GM23338 (cell line): Measurements from ENCODE around the gene LTBP2. TPM values are rescaled to one million over a fixed set of nuclear protein-coding genes. Genes with fewer than 3 reads are reported as not detected.

Experiments used
- ATAC-seq: fragments of 200-7000 bp; cut with Tn5 transposase; 3 replicates; pipeline ENCODE4 v1.9.1; 2020
- DNase-seq: peaks from one replicate; pipeline ENCODE4 v3.0.0-alpha.2; 2015; ENCODE audit warnings: low spot score
- H2AFZ ChIP-seq: fragments of 200-600 bp; sonication (generic); 2 replicates; pipeline ENCODE4 v1.8.0; 2016; ENCODE audit warnings: antibody characterized with exemption, mild to moderate bottlenecking, moderate library complexity
- H3F3A ChIP-seq: fragments of 200-600 bp; sonication (generic); replicated peaks from 2 replicates; pipeline ENCODE4 v1.8.0; 2017; ENCODE audit warnings: antibody characterized with exemption, mixed run types, low read depth
- H3K27ac ChIP-seq: fragments of 200-600 bp; sonication (generic); 2 replicates; pipeline ENCODE4 v1.6.1; 2016; ENCODE audit warnings: low read depth
- H3K27me3 ChIP-seq: fragments of 200-600 bp; sonication (generic); 2 replicates; pipeline ENCODE4 v1.8.0; 2016; ENCODE audit warnings: mild to moderate bottlenecking, mixed run types, moderate library complexity; ENCODE audit not compliant: insufficient read depth
- H3K36me3 ChIP-seq: fragments of 200-600 bp; sonication (generic); 2 replicates; pipeline ENCODE4 v1.8.0; 2016; ENCODE audit warnings: mild to moderate bottlenecking; ENCODE audit not compliant: insufficient read depth
- H3K4me1 ChIP-seq: fragments of 200-600 bp; sonication (generic); 2 replicates; pipeline ENCODE4 v1.8.0; 2016; ENCODE audit warnings: mild to moderate bottlenecking, moderate library complexity; ENCODE audit not compliant: insufficient read depth
- H3K4me2 ChIP-seq: fragments of 200-600 bp; sonication (generic); 2 replicates; pipeline ENCODE4 v1.7.1; 2017; ENCODE audit warnings: mixed run types
- H3K4me3 ChIP-seq: fragments of 200-600 bp; sonication (generic); 2 replicates; pipeline ENCODE4 v1.6.1; 2016; ENCODE audit warnings: mixed run types
- H3K79me2 ChIP-seq: fragments of 200-600 bp; sonication (generic); replicated peaks from 2 replicates; pipeline ENCODE4 v1.8.0; 2017; ENCODE audit warnings: mild to moderate bottlenecking; ENCODE audit not compliant: insufficient read depth
- H3K9me2 ChIP-seq: fragments of 200-600 bp; sonication (generic); 2 replicates; pipeline ENCODE4 v1.8.0; 2017; ENCODE audit not compliant: insufficient read depth
- H4K20me1 ChIP-seq: fragments of 200-600 bp; sonication (generic); replicated peaks from 2 replicates; pipeline ENCODE4 v1.8.0; 2017; ENCODE audit warnings: mild to moderate bottlenecking; ENCODE audit not compliant: insufficient read depth
- H3K27ac Mint-ChIP-seq: 2 replicates; pipeline ENCODE4 v1.8.0; 2020; ENCODE audit warnings: inconsistent platforms, mild to moderate bottlenecking, moderate library complexity, mixed read lengths
- H3K27me3 Mint-ChIP-seq: 3 replicates; pipeline ENCODE4 v1.8.0; 2022; ENCODE audit warnings: low read depth, mild to moderate bottlenecking, moderate library complexity, mixed read lengths, inconsistent platforms; ENCODE audit not compliant: insufficient read depth, poor library complexity
- H3K36me3 Mint-ChIP-seq: 3 replicates; pipeline ENCODE4 v1.8.0; 2021; ENCODE audit warnings: low read depth, mild to moderate bottlenecking, inconsistent platforms, moderate library complexity, mixed read lengths
- H3K4me1 Mint-ChIP-seq: 3 replicates; pipeline ENCODE4 v1.8.0; 2020; ENCODE audit warnings: mild to moderate bottlenecking, inconsistent platforms, mixed read lengths
- H3K4me3 Mint-ChIP-seq: 3 replicates; pipeline ENCODE4 v1.8.0; 2021; ENCODE audit warnings: moderate library complexity, mild to moderate bottlenecking, inconsistent platforms, mixed read lengths
- H3K9me3 Mint-ChIP-seq: 3 replicates; pipeline ENCODE4 v1.8.0; 2020; ENCODE audit warnings: moderate library complexity, mild to moderate bottlenecking, inconsistent platforms, mixed read lengths
- CREB1 ChIP-seq: fragments of 250-450 bp; sonication (Bioruptor Pico); IDR thresholded peaks from 2 replicates; pipeline ENCODE4 v1.5.0; 2020; ENCODE audit warnings: low read depth, mild to moderate bottlenecking, moderate library complexity
- ETS1 ChIP-seq: IDR thresholded peaks from 2 replicates; pipeline ENCODE4 v1.6.1; 2016; ENCODE audit warnings: antibody characterized with exemption
- EZH2 ChIP-seq: fragments of 200-600 bp; sonication (generic); IDR thresholded peaks from one replicate; pipeline ENCODE4 v1.8.0; 2017; ENCODE audit warnings: antibody characterized with exemption, mild to moderate bottlenecking, low read depth; ENCODE audit not compliant: unreplicated experiment
- JUNB ChIP-seq: IDR thresholded peaks from one replicate; pipeline ENCODE4 v1.6.1; 2016; ENCODE audit warnings: antibody characterized with exemption; ENCODE audit not compliant: unreplicated experiment
- NANOG ChIP-seq: IDR thresholded peaks from 2 replicates; pipeline ENCODE4 v1.6.1; 2016; ENCODE audit warnings: antibody characterized with exemption, borderline replicate concordance
- REST ChIP-seq: IDR thresholded peaks from one replicate; pipeline ENCODE4 v1.6.1; 2018; ENCODE audit warnings: antibody characterized with exemption; ENCODE audit not compliant: unreplicated experiment
- STAT1 ChIP-seq: IDR thresholded peaks from one replicate; pipeline ENCODE4 v1.6.1; 2016; ENCODE audit warnings: antibody characterized with exemption; ENCODE audit not compliant: unreplicated experiment
- ZNF114 ChIP-seq: fragments of 250-450 bp; sonication (Bioruptor Pico); IDR thresholded peaks from 2 replicates; pipeline ENCODE4 v1.5.0; 2020; ENCODE audit warnings: mild to moderate bottlenecking, moderate library complexity
- ZNF462 ChIP-seq: fragments of 250-450 bp; sonication (Bioruptor Pico); IDR thresholded peaks from 2 replicates; pipeline ENCODE4 v1.5.0; 2020; ENCODE audit warnings: mild to moderate bottlenecking, moderate library complexity
- polyA plus RNA-seq: library from polyadenylated mRNA; unstranded; fragments of >200 nt; fragmentation: Nextera tagmentation; extraction: Ambion mirVana; gene quantifications from 2 replicates; pipeline ENCODE4 v1.2.1, GENCODE V29; 2016
- total RNA-seq: library from RNA; depleted of rRNA; stranded (reverse); fragments of >200 nt; shearing (Covaris generic); gene quantifications from 2 replicates; pipeline ENCODE4 v1.2.3, GENCODE V29; 2014

Gene LTBP2
- total and polyA plus RNA-seq, 2 experiments from 2014 or later: 0.27 to 0.49 TPM

- H3K4me1 ChIP-seq: no peaks in the 10 kb centered on the region
- H3K36me3 ChIP-seq: peaks cover 3% of the 10 kb centered on the region; the same call in 1 of the 2 replicates
- H3F3A ChIP-seq: no peaks in the 10 kb centered on the region
- TF ChIP-seq ZNF462 (CRISPR knock-in tag) (no peak), ETS1 (no peak), ZNF114 (CRISPR knock-in tag) (no peak), REST (no peak), STAT1 (no peak), JUNB (no peak), EZH2 (no peak), NANOG (no peak), CREB1 (no peak)
- H3K4me2 ChIP-seq: no peak overlapping the region
- no peak overlapping the region for H3K27ac ChIP-seq
- no peaks in the 10 kb centered on the region for H3K9me2 ChIP-seq
- no peaks in the 10 kb centered on the region for H3K27me3 ChIP-seq
- H3K27ac Mint-ChIP-seq: no peak overlapping the region
- no peaks in the 10 kb centered on the region for H3K9me3 Mint-ChIP-seq
- no peaks in the 10 kb centered on the region for H3K79me2 ChIP-seq
- ATAC-seq (no peak), DNase-seq (no peak)
- H3K4me3 ChIP-seq: no peak overlapping the region
- H2AFZ ChIP-seq: no peak overlapping the region
- no peaks in the 10 kb centered on the region; the same call in 1 of the 2 replicates for H4K20me1 ChIP-seq
- no peak overlapping the region for H3K4me3 Mint-ChIP-seq
- peaks cover 3% of the 10 kb centered on the region for H3K27me3 Mint-ChIP-seq
- peaks cover 1% of the 10 kb centered on the region; the same call in 2 of the 3 replicates for H3K4me1 Mint-ChIP-seq
- no peaks in the 10 kb centered on the region for H3K36me3 Mint-ChIP-seq
Measured at GRCh38 chr14:74653386-74654138, 41.5 kb upstream of the LTBP2 start.
